Adrenal gland (tissue), 12 donors: ENCODE results near the gene ZNF831. TPM values are rescaled to one million over a fixed set of nuclear protein-coding genes. Genes with fewer than 3 reads are reported as not detected.
A peak's percentile ranks its signal among the peaks of the same experiment; 100 is the strongest.

ENCODE experiments used
- DNase-seq, 7 donors: peaks; one replicate each; pipeline ENCODE4 v3.0.0-alpha.2; 2019 to 2020
- H3K27ac ChIP-seq, 5 donors: fragments of 200-600 bp; sonication (generic) in 4 of 5; 1 replicate in 3 of 5; 2 replicates in 2 of 5; pipeline versions ENCODE4 v1.5.1 to v1.8.0; 2016 to 2020; ENCODE audit warnings: mild to moderate bottlenecking in 1 of 5
- H3K27me3 ChIP-seq: fragments of 200-600 bp; 2 replicates; pipeline ENCODE4 v1.8.0; 2021
- H3K36me3 ChIP-seq, 2 donors: fragments of 200-600 bp; replicated peaks in 1 of 2; 1 replicate in 1 of 2; 2 replicates in 1 of 2; pipeline versions ENCODE4 v1.5.1 to v1.8.0; 2018 to 2022
- H3K4me1 ChIP-seq, 2 donors: fragments of 200-600 bp; replicated peaks in 1 of 2; 1 replicate in 1 of 2; 2 replicates in 1 of 2; pipeline versions ENCODE4 v1.5.1 to v1.8.0; 2018 to 2021
- H3K4me3 ChIP-seq, 4 donors: fragments of 200-600 bp; sonication (generic) in 3 of 4; one replicate each; pipeline ENCODE4 v1.5.1; 2016 to 2018
- H3K9me3 ChIP-seq, 3 donors: fragments of 200-600 bp; sonication (generic) in 1 of 3; replicated peaks in 1 of 3; 1 replicate in 2 of 3; 2 replicates in 1 of 3; pipeline versions ENCODE4 v1.5.1 to v1.8.0; 2016 to 2021
- POLR2A ChIP-seq, 2 donors: fragments of 450-650 bp; IDR thresholded peaks; one replicate each; pipeline ENCODE4 v1.6.1; 2017; ENCODE audit warnings: antibody characterized with exemption in 2 of 2, mild to moderate bottlenecking in 2 of 2, moderate library complexity in 1 of 2
- WGBS, 4 donors: extraction: QIAGEN DNeasy Blood & Tissue Kit in 2 of 4; methylation state at CpG; one replicate each; pipeline versions ENCODE4 v1.1.5 to v1.1.7; 2013 to 2017; 5-methylcytosine and 5-hydroxymethylcytosine counted together
- intact Hi-C, 2 donors: fragments of 100-400 bp; cut with DNase I; formaldehyde crosslinking; loops; one replicate each; pipeline versions ENCODE4 v1.14.1 to v1.15.0; 2022 to 2023
- polyA plus RNA-seq, 3 donors: library from polyadenylated mRNA; stranded (reverse); fragments of 200-250 nt in 2 of 3; fragments of 350-450 nt in 1 of 3; fragmentation: Illumina TruSeq in 1 of 3; extraction: RNeasy Lipid Tissue Mini Kit (QIAGEN cat#74804) in 1 of 3; gene quantifications; one replicate each; pipeline ENCODE4 v1.2.3, GENCODE V29; 2013 to 2014
- total RNA-seq, 9 donors: library from RNA; depleted of rRNA in 4 of 9; stranded (reverse); fragments of >200 nt in 4 of 9; fragments of 120-200 nt in 1 of 9; fragmentation: NEBNext Ultra II Directional in 1 of 9; extraction: Animal tissue kit (Norgen Biotek cat#: 25700) in 1 of 9; gene quantifications; one replicate each; pipeline versions ENCODE4 v1.1.0 to v1.2.4, GENCODE V29; 2013 to 2023
- TF ChIP-seq, protein P1 (sequence below), 6 experiments: fragments of 450-650 bp in 4 of 6; fragments of 200-600 bp in 2 of 6; sonication (generic) in 1 of 6; IDR thresholded peaks; 1 replicate in 5 of 6; 2 replicates in 1 of 6; pipeline versions ENCODE4 v1.5.1 to v1.8.0; 2016 to 2021; ENCODE audit warnings: antibody characterized with exemption in 6 of 6, mild to moderate bottlenecking in 2 of 6, moderate library complexity in 1 of 6
- donor health status: healthy with polysubstance abuse.
- donor health status: Bipolar disorder and iron deficiency.
- donor health status: DM: yes; HTN: yes; CAD: no.
- donor health status: DM: no; HTN: no; CAD: no.
- donor health status: DM: no; HTN: no; CAD: no.
- donor health status: DM: yes; HTN: yes; CAD: no.

The ZNF831 gene
- total and polyA plus RNA-seq, 12 donors, result 0.05 to 0.61 (median 0.15) TPM

GRCh38 chr20:59307270-59307669 is 143.6 kb downstream of the ZNF831 start:
- 51 to 60% (median 55%) methylated on average over 3 of the region's 3 CpGs for WGBS, 4 donors
- H3K27me3 ChIP-seq, result no peaks in the 10 kb centered on the region
- intact Hi-C loops, result no loop called here
- no peaks in the 10 kb centered on the region for H3K9me3 ChIP-seq
- H3K36me3 ChIP-seq, result no peaks in the 10 kb centered on the region
- H3K4me1 ChIP-seq, result no peaks in the 10 kb centered on the region
- no peak overlapping the region for H3K4me3 ChIP-seq
- peak; percentile 58 to 89 (median 77) for DNase-seq
- TF ChIP-seq, protein P1, sequence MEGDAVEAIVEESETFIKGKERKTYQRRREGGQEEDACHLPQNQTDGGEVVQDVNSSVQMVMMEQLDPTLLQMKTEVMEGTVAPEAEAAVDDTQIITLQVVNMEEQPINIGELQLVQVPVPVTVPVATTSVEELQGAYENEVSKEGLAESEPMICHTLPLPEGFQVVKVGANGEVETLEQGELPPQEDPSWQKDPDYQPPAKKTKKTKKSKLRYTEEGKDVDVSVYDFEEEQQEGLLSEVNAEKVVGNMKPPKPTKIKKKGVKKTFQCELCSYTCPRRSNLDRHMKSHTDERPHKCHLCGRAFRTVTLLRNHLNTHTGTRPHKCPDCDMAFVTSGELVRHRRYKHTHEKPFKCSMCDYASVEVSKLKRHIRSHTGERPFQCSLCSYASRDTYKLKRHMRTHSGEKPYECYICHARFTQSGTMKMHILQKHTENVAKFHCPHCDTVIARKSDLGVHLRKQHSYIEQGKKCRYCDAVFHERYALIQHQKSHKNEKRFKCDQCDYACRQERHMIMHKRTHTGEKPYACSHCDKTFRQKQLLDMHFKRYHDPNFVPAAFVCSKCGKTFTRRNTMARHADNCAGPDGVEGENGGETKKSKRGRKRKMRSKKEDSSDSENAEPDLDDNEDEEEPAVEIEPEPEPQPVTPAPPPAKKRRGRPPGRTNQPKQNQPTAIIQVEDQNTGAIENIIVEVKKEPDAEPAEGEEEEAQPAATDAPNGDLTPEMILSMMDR (IDR thresholded peaks at IDR 0.05), result no peak
- no peak for TF ChIP-seq POLR2A (IDR thresholded peaks at IDR 0.05)
- H3K27ac ChIP-seq, result no peak overlapping the region

Other genes starting within 250 kb of the ZNF831 start
- 10 to 100 TPM; 47.1 to 82.8 (median 67.3) TPM for gene NELFCD, start 182.6 kb upstream of the ZNF831 start, total RNA-seq
- gene NELFCD, start 182.6 kb upstream of the ZNF831 start, polyA plus RNA-seq, result 100 to 1,000 TPM in 1 of 3 donors, 10 to 100 TPM in 2; 78.3 to 107 (median 85.7) TPM
- 100 to 1,000 TPM in 8 of 9 donors, 10 to 100 TPM in 1; 36.4 to 266 (median 162) TPM for gene CTSZ, start 156.6 kb upstream of the ZNF831 start, total RNA-seq
- gene CTSZ, start 156.6 kb upstream of the ZNF831 start, polyA plus RNA-seq, result 100 to 1,000 TPM; 108 to 180 (median 121) TPM
- 1 to 10 TPM in 1 of 9 donors, under 1 TPM in 3, not detected in 5; 0.13 to 1.3 (median 0.34) TPM for gene TUBB1, start 144.4 kb upstream of the ZNF831 start, total RNA-seq
- under 1 TPM; 0.07 to 0.10 (median 0.08) TPM for gene TUBB1, start 144.4 kb upstream of the ZNF831 start, polyA plus RNA-seq
- gene ATP5F1E, start 131.5 kb upstream of the ZNF831 start, total RNA-seq, result 10 to 100 TPM; 13.3 to 96.9 (median 60.6) TPM
- gene ATP5F1E, start 131.5 kb upstream of the ZNF831 start, polyA plus RNA-seq, result 100 to 1,000 TPM in 1 of 3 donors, 10 to 100 TPM in 2; 42.5 to 131 (median 50.0) TPM
- 100 to 1,000 TPM in 1 of 9 donors, 10 to 100 TPM in 8; 21.7 to 112 (median 48.8) TPM for gene PRELID3B, start 121.0 kb upstream of the ZNF831 start, total RNA-seq
- 100 to 1,000 TPM in 1 of 3 donors, 10 to 100 TPM in 2; 13.3 to 119 (median 16.1) TPM for gene PRELID3B, start 121.0 kb upstream of the ZNF831 start, polyA plus RNA-seq
- gene EDN3, start 136.8 kb downstream of the ZNF831 start, total RNA-seq, result 1 to 10 TPM in 2 of 9 donors, under 1 TPM in 7; 0.16 to 1.6 (median 0.43) TPM
- 1 to 10 TPM in 1 of 3 donors, under 1 TPM in 2; 0.17 to 2.1 (median 0.48) TPM for gene EDN3, start 136.8 kb downstream of the ZNF831 start, polyA plus RNA-seq